OCI-LY7 (cell line): ENCODE measurements around the gene RNF144A. TPM values are rescaled to one million over a fixed set of nuclear protein-coding genes. Genes with fewer than 3 reads are reported as not detected.

Experiments
- BruUV-seq: library from RNA; stranded (reverse); fragments of 400-500 nt; replicated peaks from 2 replicates; lab custom pipeline; 2021; lab: Mats Ljungman, UMichigan
- CTCF ChIA-PET: fragments of 300-600 bp; sonication (Branson Sonifier 250); formaldehyde crosslinking; loops from one replicate; lab custom pipeline; 2022; ENCODE audit warnings: antibody characterized with exemption; ENCODE audit not compliant: unreplicated experiment; lab: Charles Lee
- POLR2A ChIA-PET: fragments of 300-600 bp; sonication (Branson Sonifier 250); formaldehyde crosslinking; loops from one replicate; lab custom pipeline; 2022; ENCODE audit warnings: antibody characterized with exemption; lab: Charles Lee
- DNase-seq: peaks from one replicate; pipeline ENCODE4 v3.0.0-alpha.2; 2015; ENCODE audit warnings: low spot score
- H2AFZ ChIP-seq: fragments of 200-600 bp; sonication (generic), shearing (Covaris generic); 2 replicates; pipeline ENCODE4 v1.6.1; 2014; ENCODE audit warnings: mild to moderate bottlenecking, antibody characterized with exemption, low read length, moderate library complexity
- H3K27ac ChIP-seq: fragments of 200-600 bp; sonication (generic); 2 replicates; pipeline ENCODE4 v1.5.1; 2014; ENCODE audit warnings: mixed run types, low read depth, mild to moderate bottlenecking, moderate library complexity, low read length, inconsistent platforms; ENCODE audit not compliant: poor library complexity, severe bottlenecking
- H3K36me3 ChIP-seq: fragments of 200-600 bp; sonication (generic); 2 replicates; pipeline ENCODE4 v1.6.1; 2014; ENCODE audit warnings: mild to moderate bottlenecking, antibody characterized with exemption, low read length, moderate library complexity, mixed read lengths; ENCODE audit not compliant: insufficient read depth
- H3K4me1 ChIP-seq: fragments of 200-600 bp; sonication (generic); 2 replicates; pipeline ENCODE4 v1.5.1; 2014; ENCODE audit warnings: mild to moderate bottlenecking, low read length; ENCODE audit not compliant: insufficient read depth, poor library complexity, severe bottlenecking
- H3K4me2 ChIP-seq: fragments of 200-600 bp; sonication (generic); 2 replicates; pipeline ENCODE4 v1.6.1; 2014; ENCODE audit warnings: mild to moderate bottlenecking, low read length
- H3K4me3 ChIP-seq: fragments of 200-600 bp; sonication (generic); 2 replicates; pipeline ENCODE4 v1.5.1; 2014; ENCODE audit warnings: mild to moderate bottlenecking, low read depth, low read length; ENCODE audit not compliant: poor library complexity, severe bottlenecking
- H3K79me2 ChIP-seq: fragments of 200-600 bp; sonication (generic); 2 replicates; pipeline ENCODE4 v1.6.1; 2016; ENCODE audit warnings: low read depth, mild to moderate bottlenecking, low read length, moderate library complexity, mixed read lengths; ENCODE audit not compliant: insufficient read depth
- H3K9me2 ChIP-seq: fragments of 200-600 bp; sonication (generic); 2 replicates; pipeline ENCODE4 v1.6.1; 2016; ENCODE audit warnings: mild to moderate bottlenecking, low read length, mixed read lengths; ENCODE audit not compliant: insufficient read depth
- H3K9me3 ChIP-seq: fragments of 200-600 bp; sonication (generic); 2 replicates; pipeline ENCODE4 v1.6.1; 2014; ENCODE audit warnings: mild to moderate bottlenecking, mixed run types, low read length, mixed read lengths
- H4K20me1 ChIP-seq: fragments of 200-600 bp; sonication (generic); 2 replicates; pipeline ENCODE4 v1.6.1; 2014; ENCODE audit warnings: mild to moderate bottlenecking, antibody characterized with exemption, low read length, moderate library complexity, mixed read lengths; ENCODE audit not compliant: insufficient read depth
- CTCF ChIP-seq: fragments of 200-600 bp; sonication (generic); conservative IDR thresholded peaks from 2 replicates; pipeline ENCODE4 v1.5.1; 2014; ENCODE audit warnings: mild to moderate bottlenecking, antibody characterized with exemption, low read length, moderate library complexity, mixed read lengths
- EZH2phosphoT487 ChIP-seq: fragments of 200-600 bp; sonication (generic); IDR thresholded peaks from 2 replicates; pipeline ENCODE4 v1.6.1; 2018; ENCODE audit warnings: low read depth, borderline replicate concordance, mild to moderate bottlenecking, mixed run types, antibody characterized with exemption, low read length, moderate library complexity, mixed read lengths
- intact Hi-C: fragments of 100-400 bp; cut with micrococcal nuclease; formaldehyde crosslinking; loops from one replicate; pipeline ENCODE4 v1.10.0; 2022; ENCODE audit not compliant: unreplicated experiment
- total RNA-seq, 2 experiments: library from RNA; depleted of rRNA in 1 of 2; stranded (reverse); fragments of >200 nt in 1 of 2; shearing (Covaris generic) in 1 of 2; gene quantifications; 2 replicates each; pipeline ENCODE4 v1.2.3, GENCODE V29; 2014 to 2022

Gene RNF144A
- total RNA-seq, 2 experiments from 2014 or later = 1.1 to 1.9 TPM

- BruUV-seq = no TSS peak
- CTCF ChIA-PET = no interaction called here
Observed at GRCh38 chr2:6943523-6943922, 26.3 kb downstream of the RNF144A start.

GRCh38 chr2:6943971-6944370, 26.8 kb downstream of the RNF144A start:
- DNase-seq = no peak
- TF ChIP-seq EZH2phosphoT487 = no peak
- TF ChIP-seq CTCF = no peak
- no peaks in the 10 kb centered on the region for H4K20me1 ChIP-seq
- H3K9me3 ChIP-seq = no peaks in the 10 kb centered on the region
- CTCF ChIA-PET = no interaction called here
- POLR2A ChIA-PET = no interaction called here
- no peaks in the 10 kb centered on the region for H3K36me3 ChIP-seq
- H3K4me3 ChIP-seq = no peak overlapping the region
- H2AFZ ChIP-seq = no peak overlapping the region
- no peak overlapping the region for H3K27ac ChIP-seq
- no peak overlapping the region for H3K4me2 ChIP-seq
- H3K79me2 ChIP-seq = no peaks in the 10 kb centered on the region
- intact Hi-C loops = no loop called here
- H3K9me2 ChIP-seq = no peaks in the 10 kb centered on the region
- H3K4me1 ChIP-seq = no peaks in the 10 kb centered on the region
- BruUV-seq = no TSS peak

More at GRCh38 chr2:6943523-6943922, 26.3 kb downstream of the RNF144A start:
- H3K79me2 ChIP-seq = no peaks in the 10 kb centered on the region
- H3K27ac ChIP-seq = no peak overlapping the region
- no peak overlapping the region for H3K4me2 ChIP-seq
- no peak for TF ChIP-seq EZH2phosphoT487
- no peak for TF ChIP-seq CTCF
- DNase-seq = no peak
- H3K4me3 ChIP-seq = no peak overlapping the region
- POLR2A ChIA-PET = no interaction called here
- no peaks in the 10 kb centered on the region for H4K20me1 ChIP-seq
- intact Hi-C loops = no loop called here
- H2AFZ ChIP-seq = no peak overlapping the region
- H3K4me1 ChIP-seq = no peaks in the 10 kb centered on the region
- no peaks in the 10 kb centered on the region for H3K9me3 ChIP-seq
- H3K9me2 ChIP-seq = no peaks in the 10 kb centered on the region
- no peaks in the 10 kb centered on the region for H3K36me3 ChIP-seq

GRCh38 chr2:6944555-6944954, 27.3 kb downstream of the RNF144A start:
- ChIA-PET CTCF (no interaction called here), POLR2A (no interaction called here)
- TF ChIP-seq EZH2phosphoT487 = no peak
- TF ChIP-seq CTCF = no peak
- no peaks in the 10 kb centered on the region for H3K9me2 ChIP-seq
- no peak overlapping the region for H3K27ac ChIP-seq
- H3K36me3 ChIP-seq = no peaks in the 10 kb centered on the region
- no peak overlapping the region for H2AFZ ChIP-seq
- H3K4me2 ChIP-seq = no peak overlapping the region
- no peaks in the 10 kb centered on the region for H4K20me1 ChIP-seq
- no peaks in the 10 kb centered on the region for H3K79me2 ChIP-seq
- BruUV-seq = no TSS peak
- DNase-seq = no peak
- no peak overlapping the region for H3K4me3 ChIP-seq
- H3K4me1 ChIP-seq = no peaks in the 10 kb centered on the region
- H3K9me3 ChIP-seq = no peaks in the 10 kb centered on the region
- intact Hi-C loops = no loop called here
